ENCODE measurements around the gene KLF8. TPM values are rescaled to one million over a fixed set of nuclear protein-coding genes. Genes with fewer than 3 reads are reported as not detected.

The KLF8 gene
- total RNA-seq, 1 experiment from 2014 or later: 11.1 TPM

GRCh38 chrX:56231537-56232090 lies 542 bp upstream of the KLF8 start:
- TF ChIP-seq E2F4 (CRISPR knock-in tag; IDR thresholded peaks at IDR 0.05; ENCODE audit: borderline replicate concordance, low read depth) (no peak), CTCF (IDR thresholded peaks at IDR 0.05) (no peak), ATF2 (CRISPR knock-in tag; IDR thresholded peaks at IDR 0.05; ENCODE audit: borderline replicate concordance, low read depth) (no peak), E2F5 (CRISPR knock-in tag; IDR thresholded peaks at IDR 0.05) (no peak), IRF1 (CRISPR knock-in tag; IDR thresholded peaks at IDR 0.05) (no peak), PRDM15 (CRISPR knock-in tag; IDR thresholded peaks at IDR 0.05) (peak; percentile 67; the same call in 1 of the 2 replicates)
- peak overlapping the region; percentile 88 for H3K27ac Mint-ChIP-seq
- peaks cover 17% of the 10 kb centered on the region for H3K4me1 Mint-ChIP-seq
- H3K36me3 Mint-ChIP-seq: peaks cover 3% of the 10 kb centered on the region; the same call in 1 of the 2 replicates
- H3K9me3 Mint-ChIP-seq: no peaks in the 10 kb centered on the region
- ChIA-PET CTCF (interaction anchor here (1.0 to 3.6 kb wide), 3 partner anchors 16 to 323 kb away, joined by 3 to 25 read pairs (median 25); no protein-coding TSS in a partner anchor), POLR2A (interaction anchor here (1.1 kb wide), 1 partner anchor 164 kb away, joined by 3 read pairs; no protein-coding TSS in a partner anchor)
- ATAC-seq (peak; percentile 7), DNase-seq (ENCODE audit: low spot score) (no peak)
- no peaks in the 10 kb centered on the region for H3K27me3 Mint-ChIP-seq (ENCODE audit: low read depth)
- peak overlapping the region; percentile 83 for H3K4me3 Mint-ChIP-seq

- H3K9me3 Mint-ChIP-seq: no peaks in the 10 kb centered on the region
- peaks cover 17% of the 10 kb centered on the region for H3K4me1 Mint-ChIP-seq
- H3K27ac Mint-ChIP-seq: no peak overlapping the region
- ChIA-PET CTCF (interaction anchor here (0.7 to 3.6 kb wide), 10 partner anchors 13 to 516 kb away, joined by 3 to 25 read pairs (median 4); partner anchors contain the start of genes RRAGB and UBQLN2), POLR2A (interaction anchor here (0.7 to 1.8 kb wide), 4 partner anchors 9 to 325 kb away, joined by 3 to 11 read pairs (median 6); no protein-coding TSS in a partner anchor)
- H3K27me3 Mint-ChIP-seq (ENCODE audit: low read depth): no peaks in the 10 kb centered on the region
- H3K36me3 Mint-ChIP-seq: peaks cover 3% of the 10 kb centered on the region; the same call in 1 of the 2 replicates
- ATAC-seq (peak; percentile 14), DNase-seq (ENCODE audit: low spot score) (no peak)
- H3K4me3 Mint-ChIP-seq: peak overlapping the region; percentile 83
- TF ChIP-seq OVOL2 (CRISPR knock-in tag; IDR thresholded peaks at IDR 0.05; ENCODE audit: borderline replicate concordance): no peak
- no peak for TF ChIP-seq USF2 (CRISPR knock-in tag; IDR thresholded peaks at IDR 0.05)
- TF ChIP-seq ATF6 (CRISPR knock-in tag; IDR thresholded peaks at IDR 0.05): no peak
- TF ChIP-seq E2F4 (CRISPR knock-in tag; IDR thresholded peaks at IDR 0.05; ENCODE audit: borderline replicate concordance, low read depth): no peak
- TF ChIP-seq ZNF317 (CRISPR knock-in tag; IDR thresholded peaks at IDR 0.05; ENCODE audit: borderline replicate concordance, low read depth): no peak
- TF ChIP-seq FOXP4 (CRISPR knock-in tag; IDR thresholded peaks at IDR 0.05): no peak
- TF ChIP-seq MAX (CRISPR knock-in tag; IDR thresholded peaks at IDR 0.05): no peak
Measured at GRCh38 chrX:56233100-56233499, 944 bp downstream of the KLF8 start.
